ENCODE data around the gene TENM3. TPM values are rescaled to one million over a fixed set of nuclear protein-coding genes. Genes with fewer than 3 reads are reported as not detected.

The TENM3 gene
- total and polyA plus RNA-seq, 2 of the 8 experiments (the other 6 are each of a cell fraction or from before 2014, with no cell fraction given): 36.9 to 69.3 TPM

DNA sequence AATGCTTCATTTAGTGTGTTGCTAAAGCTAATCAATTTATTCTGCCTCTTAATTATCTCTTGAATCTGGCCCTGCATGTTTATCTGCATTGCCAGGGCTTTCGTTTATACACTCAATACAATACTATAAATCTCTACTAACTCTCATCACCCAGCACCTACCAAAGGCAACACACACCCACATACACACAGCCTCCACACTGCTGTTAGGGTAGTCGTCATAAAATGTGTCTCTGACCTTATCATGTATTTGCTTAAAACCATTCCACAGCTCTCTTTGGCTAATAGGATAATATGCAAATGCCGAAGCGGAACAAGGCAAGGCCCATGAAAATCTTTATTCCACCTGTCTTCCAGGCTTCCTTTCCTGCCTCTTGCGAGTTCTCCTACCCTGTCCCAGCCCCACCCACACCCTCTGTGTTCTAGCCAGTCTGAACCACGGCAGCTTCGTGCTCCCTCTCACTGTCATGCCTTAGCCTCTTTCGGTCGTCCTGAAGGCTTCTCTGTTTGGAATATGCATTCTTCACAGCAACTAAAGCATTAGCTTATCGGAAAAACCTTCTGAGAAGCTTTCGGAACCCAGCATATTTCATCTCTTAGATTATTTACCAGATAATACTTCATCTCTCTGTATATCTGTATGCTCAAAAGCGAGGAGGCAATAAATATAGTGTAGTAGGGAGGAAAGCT is 333.5 kb downstream of the TENM3 start:
- FAIRE-seq: peak; percentile 60
- TF ChIP-seq PHF8 (conservative IDR thresholded peaks at IDR 0.05; ENCODE audit: low read depth, low read length): no peak
- TF ChIP-seq RBBP5 (IDR thresholded peaks at IDR 0.05; ENCODE audit: borderline replicate concordance, low read depth, low read length): no peak
- TF ChIP-seq YY1 (IDR thresholded peaks at IDR 0.05; ENCODE audit: low read depth, low read length): no peak
- TF ChIP-seq, protein P1, sequence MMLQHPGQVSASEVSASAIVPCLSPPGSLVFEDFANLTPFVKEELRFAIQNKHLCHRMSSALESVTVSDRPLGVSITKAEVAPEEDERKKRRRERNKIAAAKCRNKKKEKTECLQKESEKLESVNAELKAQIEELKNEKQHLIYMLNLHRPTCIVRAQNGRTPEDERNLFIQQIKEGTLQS (IDR thresholded peaks at IDR 0.05; ENCODE audit: insufficient read depth, low read depth, low read length): no peak
- no peak for TF ChIP-seq POLR2AphosphoS5 (IDR thresholded peaks at IDR 0.05; ENCODE audit: low read depth, low read length)
- Histone ChIP-seq H3K23ac (ENCODE audit: insufficient read length) (no peak overlapping the region), H3K4me1 (replicated peaks in 1 of 4; ENCODE audit: control insufficient read depth in 3 of 4, insufficient read depth in 4 of 4, low read length in 3 of 4) (peaks cover 0 to 9% (median 6%) of the 10 kb centered on the region in 4 experiments; a peak in 4 of 7 replicates), H4K5ac (ENCODE audit: insufficient read length, low read depth, low read length) (no peak overlapping the region), H2AFZ (ENCODE audit: low read length) (no peak overlapping the region), H4K8ac (ENCODE audit: extremely low read depth, insufficient read depth, low read length) (no peak overlapping the region), H2BK20ac (ENCODE audit: low read length) (no peak overlapping the region), H3K14ac (ENCODE audit: insufficient read length) (no peak overlapping the region), H2BK120ac (replicated peaks; ENCODE audit: low read depth, low read length) (no peak overlapping the region), H2BK15ac (ENCODE audit: low read length) (no peak overlapping the region), H3K18ac (ENCODE audit: extremely low read depth, low read length) (no peak overlapping the region), H3K27ac (ENCODE audit: low read depth, low read length) (no peak overlapping the region), H4K91ac (replicated peaks; ENCODE audit: insufficient read length, low read length) (no peak overlapping the region), H3K79me2 (ENCODE audit: control insufficient read depth in 1 of 2, insufficient read depth in 2 of 2, low read length in 2 of 2) (no peaks in the 10 kb centered on the region; a peak in 2 of 4 replicates), H3K4ac (replicated peaks; ENCODE audit: insufficient read length, low read depth, low read length) (no peak overlapping the region), H3K9me3 (ENCODE audit: insufficient read depth in 2 of 2, low read depth in 1 of 2, low read length in 1 of 2) (no peaks in the 10 kb centered on the region), H2AK5ac (ENCODE audit: low read depth, low read length) (0 out of 2 replicates have a peak overlapping the region, but pooled peaks have one; percentile 57), H3K23me2 (ENCODE audit: low read depth, low read length) (no peaks in the 10 kb centered on the region), H3K9ac (replicated peaks in 1 of 4; ENCODE audit: extremely low read depth in 1 of 4, low read depth in 3 of 4, low read length in 3 of 4) (no peak overlapping the region), H4K20me1 (replicated peaks in 1 of 2; ENCODE audit: control insufficient read depth in 1 of 2, insufficient read depth in 2 of 2, low read length in 2 of 2) (no peaks in the 10 kb centered on the region), H3K4me2 (ENCODE audit: insufficient read depth in 1 of 2, low read depth in 2 of 2, low read length in 2 of 2) (no peak overlapping the region), H3K79me1 (ENCODE audit: low read depth, low read length) (no peaks in the 10 kb centered on the region), H2BK5ac (ENCODE audit: low read depth, low read length) (no peak overlapping the region), H2BK12ac (ENCODE audit: low read depth, low read length) (no peak overlapping the region), H3K27me3 (replicated peaks in 1 of 4; ENCODE audit: control insufficient read depth in 3 of 4, extremely low read depth in 1 of 4, insufficient read depth in 3 of 4, low read length in 3 of 4) (no peaks in the 10 kb centered on the region), H3K4me3 (ENCODE audit: extremely low read depth in 1 of 4, insufficient read depth in 2 of 4, low read depth in 3 of 4, low read length in 4 of 4) (no peak overlapping the region), H3K36me3 (ENCODE audit: control insufficient read depth in 2 of 4, insufficient read depth in 4 of 4, low read length in 3 of 4) (no peaks in the 10 kb centered on the region), H3K56ac (replicated peaks; ENCODE audit: insufficient read length, low read depth, low read length) (no peak overlapping the region)
- no peak for DNase-seq (ENCODE audit: low read depth in 1 of 2, low spot score in 2 of 2)
- ChIA-PET CTCF (ENCODE audit: partially characterized antibody) (interaction anchor here (0.6 to 1.0 kb wide), 2 partner anchors 9 to 141 kb away, joined by 4 to 5 read pairs; no protein-coding TSS in a partner anchor), POLR2A (ENCODE audit: partially characterized antibody) (no interaction called here)
- 82% methylated on average over 12 of the region's 12 CpGs; no CpG with 5 or more reads in 1 of the 2 experiments for WGBS, 2 experiments (ENCODE audit: extremely low coverage in 1 of 2, insufficient coverage in 1 of 2, insufficient read length in 1 of 2, insufficient replicate concordance in 2 of 2, low coverage in 1 of 2, low lambda C conversion rate in 2 of 2, missing lambda C conversion rate in 1 of 2)
